Mucosa of descending colon (tissue), 3 donors: ENCODE results near the gene POLK. TPM values are rescaled to one million over a fixed set of nuclear protein-coding genes. Genes with fewer than 3 reads are reported as not detected.

ENCODE experiments used
- ATAC-seq: fragments of 200-7000 bp; cut with Tn5 transposase; one replicate; pipeline ENCODE4 v1.9.1; 2020; ENCODE audit warnings: mild to moderate bottlenecking, moderate library complexity
- DNase-seq, 3 donors: peaks; one replicate each; pipeline ENCODE4 v3.0.0-alpha.2; 2020
- H3K36me3 ChIP-seq: fragments of 200-600 bp; one replicate; pipeline ENCODE4 v1.8.0; 2021; ENCODE audit warnings: low read depth, mild to moderate bottlenecking
- H3K4me1 ChIP-seq: fragments of 200-600 bp; one replicate; pipeline ENCODE4 v1.8.0; 2021; ENCODE audit warnings: low read depth, mild to moderate bottlenecking
- H3K4me3 ChIP-seq: fragments of 200-600 bp; one replicate; pipeline ENCODE4 v1.8.0; 2021; ENCODE audit warnings: mild to moderate bottlenecking
- H3K9me3 ChIP-seq: fragments of 200-600 bp; one replicate; pipeline ENCODE4 v1.8.0; 2021; ENCODE audit warnings: mild to moderate bottlenecking
- CTCF ChIP-seq: fragments of 200-600 bp; IDR thresholded peaks from one replicate; pipeline ENCODE4 v1.8.0; 2022; ENCODE audit warnings: antibody characterized with exemption, mild to moderate bottlenecking
- intact Hi-C, 2 donors: fragments of 100-400 bp; cut with DNase I in 1 of 2; cut with micrococcal nuclease in 1 of 2; formaldehyde crosslinking; loops; one replicate each; pipeline versions ENCODE4 v1.11.0 to v1.11.1; 2022; cut with DNase I, micrococcal nuclease
- total RNA-seq, 3 donors: library from RNA; stranded (reverse); fragmentation: NEBNext Ultra II Directional in 2 of 3; extraction: Animal tissue kit (Norgen Biotek cat#: 25700) in 2 of 3; gene quantifications; one replicate each; pipeline versions ENCODE4 v1.2.1 to v1.2.4, GENCODE V29; 2021 to 2023
- donor health status: DM: no; HTN: no; CAD: no; lungs with moderate emphysema.
- donor health status: DM: no; HTN: no; CAD: no.
- donor health status: DM: no; HTN: yes; CAD: no.

The POLK gene
- total RNA-seq, 3 donors from 2014 or later, result 15.3 to 32.5 (median 17.6) TPM

- Histone ChIP-seq H3K4me3 (no peak overlapping the region), H3K36me3 (no peaks in the 10 kb centered on the region), H3K9me3 (no peaks in the 10 kb centered on the region), H3K4me1 (no peaks in the 10 kb centered on the region)
- ATAC-seq (no peak), DNase-seq (no peak)
- intact Hi-C loops, result no loop called here
- TF ChIP-seq CTCF, result no peak
Measured at GRCh38 chr5:75640395-75640794, 128.7 kb downstream of the POLK start.

- Histone ChIP-seq H3K4me3 (no peak overlapping the region), H3K36me3 (no peaks in the 10 kb centered on the region), H3K9me3 (no peaks in the 10 kb centered on the region), H3K4me1 (no peaks in the 10 kb centered on the region)
- ATAC-seq, result no peak
- TF ChIP-seq CTCF, result no peak
- intact Hi-C loops, result no loop called here
- DNase-seq, result no peak
Measured at GRCh38 chr5:75640826-75641225, 129.1 kb downstream of the POLK start.

GRCh38 chr5:75648712-75649111 lies 137.0 kb downstream of the POLK start:
- no peak overlapping the region for H3K4me3 ChIP-seq
- H3K4me1 ChIP-seq, result no peaks in the 10 kb centered on the region
- no peak for TF ChIP-seq CTCF
- DNase-seq (peak in 1 of 3 donors; percentile 45), ATAC-seq (peak; percentile 92)
- no peaks in the 10 kb centered on the region for H3K36me3 ChIP-seq
- intact Hi-C loops, result no loop called here
- H3K9me3 ChIP-seq, result no peaks in the 10 kb centered on the region

Other genes starting within 250 kb of the POLK start
- gene HMGCR, start 174.7 kb upstream of the POLK start, total RNA-seq, result 100 to 1,000 TPM in 2 of 3 donors, 10 to 100 TPM in 1; 91.4 to 184 (median 149) TPM
- gene CERT1, start 262 bp upstream of the POLK start, total RNA-seq, result 10 to 100 TPM; 41.4 to 63.4 (median 45.0) TPM
- 1 to 10 TPM; 4.0 to 9.2 (median 8.0) TPM for gene ANKDD1B, start 99.6 kb downstream of the POLK start, total RNA-seq
- 10 to 100 TPM in 1 of 3 donors, 1 to 10 TPM in 2; 7.7 to 13.3 (median 9.5) TPM for gene POC5, start 205.5 kb downstream of the POLK start, total RNA-seq